ENCODE data around the gene UCHL3.

UCHL3 gene

GRCh38 chr13:75521956-75522355, 27.6 kb upstream of the UCHL3 start:
- no peak for DNase-seq
- H3K79me1 ChIP-seq (ENCODE audit: low read length), result no peaks in the 10 kb centered on the region
- no peak overlapping the region for H3K56ac ChIP-seq (ENCODE audit: low read length)
- no peak overlapping the region for H3K4me3 ChIP-seq (ENCODE audit: low read length)
- no peaks in the 10 kb centered on the region for H3K36me3 ChIP-seq (ENCODE audit: control insufficient read depth, insufficient read depth, low read length)
- no peak overlapping the region for H4K8ac ChIP-seq (ENCODE audit: low read depth, low read length)
- no peak overlapping the region for H3K18ac ChIP-seq (ENCODE audit: low read length)
- no peaks in the 10 kb centered on the region for H3K27me3 ChIP-seq (ENCODE audit: insufficient read depth, low read length, poor library complexity)
- H2BK120ac ChIP-seq (ENCODE audit: low read depth, low read length), result no peak overlapping the region
- H3K27ac ChIP-seq (ENCODE audit: low read depth, low read length), result no peak overlapping the region
- H3K9ac ChIP-seq (ENCODE audit: low read length), result no peak overlapping the region
- WGBS (ENCODE audit: extremely low coverage, insufficient coverage, low lambda C conversion rate), result no CpG with 5 or more reads among the region's 3 CpGs
- H3K4ac ChIP-seq (ENCODE audit: low read depth, low read length), result no peak overlapping the region
- H3K4me1 ChIP-seq (ENCODE audit: control insufficient read depth, low read depth, low read length), result no peaks in the 10 kb centered on the region
- no peaks in the 10 kb centered on the region for H3K79me2 ChIP-seq (ENCODE audit: control insufficient read depth, insufficient read depth, low read length)
- no peak overlapping the region for H2AK5ac ChIP-seq (ENCODE audit: low read length)
- H3K23ac ChIP-seq (ENCODE audit: low read length), result no peak overlapping the region
- no peak overlapping the region for H2BK5ac ChIP-seq (ENCODE audit: low read length)
- H3K4me2 ChIP-seq (ENCODE audit: low read length), result no peak overlapping the region
- H2BK15ac ChIP-seq (replicated peaks; ENCODE audit: low read depth), result no peak overlapping the region
- no peak overlapping the region for H4K5ac ChIP-seq (ENCODE audit: low read length)

- Histone ChIP-seq H3K27ac (ENCODE audit: low read depth, low read length) (no peak overlapping the region), H4K8ac (ENCODE audit: low read depth, low read length) (no peak overlapping the region), H3K18ac (ENCODE audit: low read length) (no peak overlapping the region), H3K56ac (ENCODE audit: low read length) (no peak overlapping the region), H3K36me3 (ENCODE audit: control insufficient read depth, insufficient read depth, low read length) (peaks cover 2% of the 10 kb centered on the region), H3K4me2 (ENCODE audit: low read length) (no peak overlapping the region), H3K4ac (ENCODE audit: low read depth, low read length) (no peak overlapping the region), H3K27me3 (ENCODE audit: insufficient read depth, low read length, poor library complexity) (no peaks in the 10 kb centered on the region), H2BK5ac (ENCODE audit: low read length) (no peak overlapping the region), H3K23ac (ENCODE audit: low read length) (no peak overlapping the region), H3K79me2 (ENCODE audit: control insufficient read depth, insufficient read depth, low read length) (no peaks in the 10 kb centered on the region), H2AK5ac (ENCODE audit: low read length) (no peak overlapping the region), H3K79me1 (ENCODE audit: low read length) (peaks cover 4% of the 10 kb centered on the region), H4K5ac (ENCODE audit: low read length) (no peak overlapping the region), H2BK120ac (ENCODE audit: low read depth, low read length) (no peak overlapping the region), H2BK15ac (replicated peaks; ENCODE audit: low read depth) (no peak overlapping the region), H3K9ac (ENCODE audit: low read length) (no peak overlapping the region), H3K4me1 (ENCODE audit: control insufficient read depth, low read depth, low read length) (no peaks in the 10 kb centered on the region), H3K4me3 (ENCODE audit: low read length) (no peak overlapping the region)
- no peak for DNase-seq
Observed at GRCh38 chr13:75530549-75530961, 19.0 kb upstream of the UCHL3 start.

- H3K56ac ChIP-seq (ENCODE audit: low read length), result no peak overlapping the region
- peaks cover 2% of the 10 kb centered on the region for H3K36me3 ChIP-seq (ENCODE audit: control insufficient read depth, insufficient read depth, low read length)
- no CpG with 5 or more reads among the region's 1 CpG for WGBS (ENCODE audit: extremely low coverage, insufficient coverage, low lambda C conversion rate)
Observed at GRCh38 chr13:75533861-75534260, 15.7 kb upstream of the UCHL3 start.

GRCh38 chr13:75537401-75538365, 11.9 kb upstream of the UCHL3 start, which contains the start of gene COMMD6:
Gene COMMD6 (minus strand): TSS chr13:75537841. CDS start chr13:75537805, 36 bp downstream.
- Histone ChIP-seq H3K79me1 (ENCODE audit: low read length) (peaks cover 6% of the 10 kb centered on the region), H2AK5ac (ENCODE audit: low read length) (no peak within 1 kb of the TSS), H3K4me3 (ENCODE audit: low read length) (peak within 1 kb of the TSS; percentile 82), H2BK120ac (ENCODE audit: low read depth, low read length) (no peak within 1 kb of the TSS), H2BK15ac (replicated peaks; ENCODE audit: low read depth) (no peak within 1 kb of the TSS), H4K5ac (ENCODE audit: low read length) (no peak within 1 kb of the TSS), H3K9ac (ENCODE audit: low read length) (peak within 1 kb of the TSS; percentile 87), H2BK5ac (ENCODE audit: low read length) (no peak within 1 kb of the TSS), H3K56ac (ENCODE audit: low read length) (peak within 1 kb of the TSS; percentile 95), H3K4me2 (ENCODE audit: low read length) (peak within 1 kb of the TSS; percentile 69), H3K23ac (ENCODE audit: low read length) (no peak within 1 kb of the TSS), H3K79me2 (ENCODE audit: control insufficient read depth, insufficient read depth, low read length) (peaks cover 6% of the 10 kb centered on the region), H3K27me3 (ENCODE audit: insufficient read depth, low read length, poor library complexity) (no peaks in the 10 kb centered on the region), H3K4me1 (ENCODE audit: control insufficient read depth, low read depth, low read length) (no peaks in the 10 kb centered on the region), H3K18ac (ENCODE audit: low read length) (peak within 1 kb of the TSS; percentile 1), H4K8ac (ENCODE audit: low read depth, low read length) (no peak within 1 kb of the TSS), H3K4ac (ENCODE audit: low read depth, low read length) (no peak within 1 kb of the TSS), H3K27ac (ENCODE audit: low read depth, low read length) (no peak within 1 kb of the TSS), H3K36me3 (ENCODE audit: control insufficient read depth, insufficient read depth, low read length) (peaks cover 2% of the 10 kb centered on the region)
- WGBS (ENCODE audit: extremely low coverage, insufficient coverage, low lambda C conversion rate), result no CpG with 5 or more reads among the region's 51 CpGs
- DNase-seq, result peak; percentile 96

More at GRCh38 chr13:75533861-75534260, 15.7 kb upstream of the UCHL3 start:
- no peak overlapping the region for H3K27ac ChIP-seq (ENCODE audit: low read depth, low read length)
- DNase-seq, result no peak
- no peak overlapping the region for H3K4me3 ChIP-seq (ENCODE audit: low read length)
- peaks cover 6% of the 10 kb centered on the region for H3K79me1 ChIP-seq (ENCODE audit: low read length)
- H2BK15ac ChIP-seq (replicated peaks; ENCODE audit: low read depth), result no peak overlapping the region
- no peak overlapping the region for H2BK120ac ChIP-seq (ENCODE audit: low read depth, low read length)
- no peak overlapping the region for H3K18ac ChIP-seq (ENCODE audit: low read length)
- no peak overlapping the region for H3K4me2 ChIP-seq (ENCODE audit: low read length)
- H2BK5ac ChIP-seq (ENCODE audit: low read length), result no peak overlapping the region
- no peaks in the 10 kb centered on the region for H3K27me3 ChIP-seq (ENCODE audit: insufficient read depth, low read length, poor library complexity)
- peaks cover 6% of the 10 kb centered on the region for H3K79me2 ChIP-seq (ENCODE audit: control insufficient read depth, insufficient read depth, low read length)
- no peak overlapping the region for H4K5ac ChIP-seq (ENCODE audit: low read length)
- H2AK5ac ChIP-seq (ENCODE audit: low read length), result no peak overlapping the region
- no peak overlapping the region for H3K4ac ChIP-seq (ENCODE audit: low read depth, low read length)
- no peak overlapping the region for H3K9ac ChIP-seq (ENCODE audit: low read length)
- no peak overlapping the region for H3K23ac ChIP-seq (ENCODE audit: low read length)
- no peak overlapping the region for H4K8ac ChIP-seq (ENCODE audit: low read depth, low read length)
- no peaks in the 10 kb centered on the region for H3K4me1 ChIP-seq (ENCODE audit: control insufficient read depth, low read depth, low read length)

GRCh38 chr13:75541287-75541686, 8.3 kb upstream of the UCHL3 start:
- Histone ChIP-seq H2BK120ac (ENCODE audit: low read depth, low read length) (no peak overlapping the region), H2AK5ac (ENCODE audit: low read length) (no peak overlapping the region), H3K23ac (ENCODE audit: low read length) (no peak overlapping the region), H4K5ac (ENCODE audit: low read length) (no peak overlapping the region), H2BK15ac (replicated peaks; ENCODE audit: low read depth) (no peak overlapping the region), H4K8ac (ENCODE audit: low read depth, low read length) (no peak overlapping the region), H3K4me3 (ENCODE audit: low read length) (no peak overlapping the region), H3K36me3 (ENCODE audit: control insufficient read depth, insufficient read depth, low read length) (no peaks in the 10 kb centered on the region), H3K9ac (ENCODE audit: low read length) (no peak overlapping the region), H3K79me2 (ENCODE audit: control insufficient read depth, insufficient read depth, low read length) (peaks cover 6% of the 10 kb centered on the region), H3K79me1 (ENCODE audit: low read length) (peaks cover 2% of the 10 kb centered on the region), H3K27ac (ENCODE audit: low read depth, low read length) (no peak overlapping the region), H3K27me3 (ENCODE audit: insufficient read depth, low read length, poor library complexity) (no peaks in the 10 kb centered on the region), H3K4me1 (ENCODE audit: control insufficient read depth, low read depth, low read length) (no peaks in the 10 kb centered on the region), H3K4ac (ENCODE audit: low read depth, low read length) (no peak overlapping the region), H2BK5ac (ENCODE audit: low read length) (no peak overlapping the region), H3K18ac (ENCODE audit: low read length) (no peak overlapping the region), H3K56ac (ENCODE audit: low read length) (no peak overlapping the region), H3K4me2 (ENCODE audit: low read length) (no peak overlapping the region)
- no peak for DNase-seq
- WGBS (ENCODE audit: extremely low coverage, insufficient coverage, low lambda C conversion rate), result no CpG with 5 or more reads among the region's 4 CpGs

Data from mesendoderm (in vitro differentiated cells).